BE2C (cell line): ENCODE results near the gene CLSTN3.

Source experiments
- DNase-seq: peaks from one replicate; pipeline ENCODE4 v3.0.0-alpha.2; 2020
- H3K27me3 ChIP-seq: fragments of 250-450 bp; sonication (Bioruptor Pico); 2 replicates; pipeline ENCODE4 v1.5.1; 2020; ENCODE audit warnings: mild to moderate bottlenecking
- H3K36me3 ChIP-seq: fragments of 250-450 bp; sonication (Bioruptor Pico); 2 replicates; pipeline ENCODE4 v1.5.1; 2020; ENCODE audit warnings: mild to moderate bottlenecking
- H3K4me1 ChIP-seq: fragments of 250-450 bp; sonication (Bioruptor Pico); 2 replicates; pipeline ENCODE4 v1.5.1; 2020
- H3K4me3 ChIP-seq: 2 replicates; pipeline ENCODE4 v1.5.1; 2011; ENCODE audit warnings: low read depth, low read length
- H3K9me3 ChIP-seq: fragments of 250-450 bp; sonication (Bioruptor Pico); 2 replicates; pipeline ENCODE4 v1.5.1; 2020
- TF ChIP-seq, protein P1 (sequence below): IDR thresholded peaks from 2 replicates; pipeline ENCODE4 v1.5.1; 2012; ENCODE audit warnings: mild to moderate bottlenecking, low read depth, low read length

CLSTN3 gene

DNA sequence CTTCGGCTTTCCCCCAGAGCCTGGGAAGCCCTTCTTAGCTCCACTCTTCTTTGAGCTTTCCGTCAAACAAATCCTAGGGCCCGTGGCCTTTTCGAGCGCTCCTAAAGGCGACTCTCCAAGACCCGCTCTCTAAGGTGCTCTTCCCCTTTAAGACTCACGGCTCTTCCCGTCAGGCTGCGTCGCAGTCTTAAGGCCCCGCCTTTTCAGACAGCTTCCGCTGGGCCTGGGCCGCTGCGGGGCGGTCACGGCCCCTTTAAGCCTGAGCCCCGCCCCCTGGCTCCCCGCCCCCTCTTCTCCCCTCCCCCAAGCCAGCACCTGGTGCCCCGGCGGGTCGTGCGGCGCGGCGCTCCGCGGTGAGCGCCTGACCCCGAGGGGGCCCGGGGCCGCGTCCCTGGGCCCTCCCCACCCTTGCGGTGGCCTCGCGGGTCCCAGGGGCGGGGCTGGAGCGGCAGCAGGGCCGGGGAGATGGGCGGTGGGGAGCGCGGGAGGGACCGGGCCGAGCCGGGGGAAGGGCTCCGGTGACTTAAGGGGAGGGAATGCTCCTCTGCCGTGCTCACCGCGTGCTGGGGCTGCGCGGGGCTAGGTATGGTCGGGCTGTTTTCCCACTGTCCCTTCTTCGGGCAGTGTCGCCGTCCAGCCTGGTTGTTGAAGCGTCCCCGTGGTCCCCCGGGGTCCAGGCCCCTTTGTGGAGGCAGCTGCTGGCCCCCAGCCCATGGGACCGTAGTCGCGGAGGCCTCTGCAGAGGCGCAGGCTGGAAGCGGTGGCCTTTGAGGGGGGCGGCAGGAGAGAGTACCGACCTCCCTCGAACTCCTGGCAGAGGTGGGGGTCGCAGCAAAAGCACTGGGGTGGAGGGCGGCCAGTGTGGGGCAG lies 59.5 kb downstream of the CLSTN3 start, which contains the start of gene PEX5:
Gene PEX5, plus strand, starts transcription at position 289 of the 870 bp plus-strand sequence. CDS start 692 bp downstream, outside the sequence.
- H3K9me3 ChIP-seq: no peaks in the 10 kb centered on the region
- peak within 1 kb of the TSS; percentile 88 for H3K4me3 ChIP-seq
- peaks cover 4% of the 10 kb centered on the region; the same call in 1 of the 2 replicates for H3K4me1 ChIP-seq
- H3K36me3 ChIP-seq: peaks cover 20% of the 10 kb centered on the region
- H3K27me3 ChIP-seq: no peaks in the 10 kb centered on the region
- TF ChIP-seq, protein P1, sequence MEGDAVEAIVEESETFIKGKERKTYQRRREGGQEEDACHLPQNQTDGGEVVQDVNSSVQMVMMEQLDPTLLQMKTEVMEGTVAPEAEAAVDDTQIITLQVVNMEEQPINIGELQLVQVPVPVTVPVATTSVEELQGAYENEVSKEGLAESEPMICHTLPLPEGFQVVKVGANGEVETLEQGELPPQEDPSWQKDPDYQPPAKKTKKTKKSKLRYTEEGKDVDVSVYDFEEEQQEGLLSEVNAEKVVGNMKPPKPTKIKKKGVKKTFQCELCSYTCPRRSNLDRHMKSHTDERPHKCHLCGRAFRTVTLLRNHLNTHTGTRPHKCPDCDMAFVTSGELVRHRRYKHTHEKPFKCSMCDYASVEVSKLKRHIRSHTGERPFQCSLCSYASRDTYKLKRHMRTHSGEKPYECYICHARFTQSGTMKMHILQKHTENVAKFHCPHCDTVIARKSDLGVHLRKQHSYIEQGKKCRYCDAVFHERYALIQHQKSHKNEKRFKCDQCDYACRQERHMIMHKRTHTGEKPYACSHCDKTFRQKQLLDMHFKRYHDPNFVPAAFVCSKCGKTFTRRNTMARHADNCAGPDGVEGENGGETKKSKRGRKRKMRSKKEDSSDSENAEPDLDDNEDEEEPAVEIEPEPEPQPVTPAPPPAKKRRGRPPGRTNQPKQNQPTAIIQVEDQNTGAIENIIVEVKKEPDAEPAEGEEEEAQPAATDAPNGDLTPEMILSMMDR: no peak
- DNase-seq: peak; percentile 91

DNA sequence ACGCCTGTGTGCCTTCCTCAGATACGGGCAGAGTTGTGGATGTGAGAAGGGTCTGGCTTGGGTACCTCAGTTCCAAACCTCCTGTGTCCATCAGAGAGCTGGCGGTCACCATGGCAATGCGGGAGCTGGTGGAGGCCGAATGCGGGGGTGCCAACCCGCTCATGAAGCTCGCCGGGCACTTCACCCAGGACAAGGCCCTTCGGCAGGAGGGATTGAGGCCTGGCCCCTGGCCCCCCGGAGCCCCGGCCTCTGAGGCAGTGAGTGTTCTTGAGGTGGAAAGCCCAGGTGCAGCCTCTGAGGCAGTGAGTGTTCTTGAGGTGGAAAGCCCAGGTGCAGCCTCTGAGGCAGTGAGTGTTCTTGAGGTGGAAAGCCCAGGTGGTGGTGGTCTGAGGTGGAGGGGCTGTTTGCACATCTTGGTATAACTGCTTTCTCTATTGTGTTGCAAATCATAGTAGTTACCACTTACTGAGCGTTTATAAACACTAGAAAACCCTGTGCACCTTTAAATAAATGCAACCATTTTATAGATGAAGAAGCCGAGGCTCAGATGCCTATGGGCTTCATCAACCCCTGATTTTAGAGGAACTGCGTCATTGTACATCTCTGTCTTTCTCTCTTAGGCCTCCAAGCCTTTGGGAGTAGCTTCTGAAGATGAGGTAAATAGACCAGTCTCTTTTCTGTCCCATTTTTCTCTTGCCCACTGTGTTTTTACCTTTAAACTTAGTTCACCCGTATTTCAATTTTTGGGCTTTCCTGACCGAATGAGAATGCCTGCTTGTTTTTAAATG lies 60.3 kb downstream of the CLSTN3 start:
- DNase-seq: peak; percentile 32
- H3K27me3 ChIP-seq: no peaks in the 10 kb centered on the region
- peaks cover 9% of the 10 kb centered on the region for H3K4me1 ChIP-seq
- peaks cover 26% of the 10 kb centered on the region for H3K36me3 ChIP-seq
- TF ChIP-seq, protein P1: no peak
- no peaks in the 10 kb centered on the region for H3K9me3 ChIP-seq
- peak overlapping the region; percentile 79 for H3K4me3 ChIP-seq

DNA sequence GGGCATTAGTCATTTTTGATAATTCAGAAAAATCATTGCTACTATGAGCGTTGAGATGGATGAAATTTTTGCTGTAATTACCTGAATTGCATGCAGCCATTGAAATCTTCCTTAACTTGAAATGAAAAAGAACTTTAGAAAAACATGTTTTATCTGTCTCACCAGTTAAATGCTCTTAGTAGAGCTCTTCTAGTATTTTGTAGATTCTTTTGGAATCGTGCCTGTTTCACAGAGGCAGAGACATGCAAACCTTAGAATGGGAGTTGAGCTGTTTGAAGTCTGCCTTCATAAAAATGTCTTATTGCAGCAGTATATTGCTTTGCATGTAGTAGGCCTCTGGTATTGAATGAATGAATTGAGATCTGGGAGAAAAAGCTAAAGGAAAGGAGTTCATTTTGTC lies 63.5 kb downstream of the CLSTN3 start:
- no peaks in the 10 kb centered on the region for H3K9me3 ChIP-seq
- TF ChIP-seq, protein P1: no peak
- H3K4me1 ChIP-seq: peaks cover 5% of the 10 kb centered on the region
- peaks cover 39% of the 10 kb centered on the region for H3K36me3 ChIP-seq
- no peak for DNase-seq
- H3K27me3 ChIP-seq: no peaks in the 10 kb centered on the region
- H3K4me3 ChIP-seq: no peak overlapping the region

DNA sequence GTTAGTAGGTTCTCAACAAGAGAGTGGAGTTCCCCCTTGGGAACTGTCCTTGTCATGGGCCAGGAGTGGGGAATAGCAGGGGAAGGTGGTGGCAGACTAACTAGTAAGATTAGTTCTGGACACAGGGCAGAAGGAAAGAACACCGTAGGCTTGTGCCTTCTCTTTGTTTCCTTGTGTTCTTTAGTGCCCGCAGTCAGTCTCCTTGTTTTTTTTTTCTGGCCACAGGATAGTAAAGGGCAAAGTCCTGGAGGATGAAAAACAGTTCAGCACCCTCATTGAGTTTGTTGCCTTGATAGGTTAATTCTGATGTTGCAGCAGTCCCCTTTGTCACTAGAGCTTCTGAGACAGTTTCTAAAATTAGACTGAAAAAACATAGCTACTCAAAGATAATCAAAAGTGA lies 67.7 kb downstream of the CLSTN3 start:
- H3K36me3 ChIP-seq: peaks cover 47% of the 10 kb centered on the region
- TF ChIP-seq, protein P1: no peak
- H3K27me3 ChIP-seq: no peaks in the 10 kb centered on the region
- peaks cover 5% of the 10 kb centered on the region for H3K4me1 ChIP-seq
- DNase-seq: no peak
- no peaks in the 10 kb centered on the region for H3K9me3 ChIP-seq
- no peak overlapping the region for H3K4me3 ChIP-seq

DNA sequence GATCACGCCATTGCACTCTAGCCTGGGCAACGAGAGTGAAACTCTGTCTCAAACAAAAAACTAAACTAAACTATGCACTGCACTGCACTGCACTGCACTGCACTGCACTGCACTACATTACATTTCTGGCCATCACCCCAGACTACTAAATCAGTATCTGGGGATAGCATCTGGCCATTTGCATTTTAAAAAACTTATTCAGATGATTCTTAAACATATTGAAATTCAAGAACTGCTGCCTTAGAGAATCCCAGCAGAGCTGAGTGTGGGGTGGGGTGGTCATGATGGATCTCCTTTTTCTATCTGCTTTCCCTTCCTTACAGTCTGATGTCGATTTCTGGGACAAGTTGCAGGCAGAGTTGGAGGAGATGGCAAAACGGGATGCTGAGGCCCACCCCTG lies 72.9 kb downstream of the CLSTN3 start:
- Histone ChIP-seq H3K4me1 (no peaks in the 10 kb centered on the region), H3K4me3 (no peak overlapping the region), H3K27me3 (no peaks in the 10 kb centered on the region), H3K9me3 (no peaks in the 10 kb centered on the region), H3K36me3 (peaks cover 53% of the 10 kb centered on the region)
- TF ChIP-seq, protein P1: no peak
- DNase-seq: no peak
